ENCODE measurements around the gene ATAD1.

DNA sequence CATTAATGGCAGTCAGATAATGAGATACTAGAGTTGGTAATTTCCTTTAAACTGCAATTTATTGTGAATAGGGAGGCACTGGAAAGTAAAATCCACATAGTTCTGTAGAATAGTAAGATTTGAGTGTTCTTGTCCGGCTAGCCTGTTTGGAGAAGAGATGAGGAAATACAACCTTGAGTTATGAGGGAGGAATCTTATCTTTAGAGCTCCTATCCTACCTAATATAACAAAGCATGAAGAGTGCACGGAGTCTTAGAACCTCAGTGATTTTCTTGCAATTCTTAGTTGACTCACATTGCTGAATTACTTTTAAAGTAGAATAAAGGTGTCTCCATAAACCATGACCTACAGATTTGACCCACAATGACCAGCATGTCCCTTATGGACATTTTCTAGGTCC is 73.4 kb downstream of the ATAD1 start:
- TF ChIP-seq, protein P1, sequence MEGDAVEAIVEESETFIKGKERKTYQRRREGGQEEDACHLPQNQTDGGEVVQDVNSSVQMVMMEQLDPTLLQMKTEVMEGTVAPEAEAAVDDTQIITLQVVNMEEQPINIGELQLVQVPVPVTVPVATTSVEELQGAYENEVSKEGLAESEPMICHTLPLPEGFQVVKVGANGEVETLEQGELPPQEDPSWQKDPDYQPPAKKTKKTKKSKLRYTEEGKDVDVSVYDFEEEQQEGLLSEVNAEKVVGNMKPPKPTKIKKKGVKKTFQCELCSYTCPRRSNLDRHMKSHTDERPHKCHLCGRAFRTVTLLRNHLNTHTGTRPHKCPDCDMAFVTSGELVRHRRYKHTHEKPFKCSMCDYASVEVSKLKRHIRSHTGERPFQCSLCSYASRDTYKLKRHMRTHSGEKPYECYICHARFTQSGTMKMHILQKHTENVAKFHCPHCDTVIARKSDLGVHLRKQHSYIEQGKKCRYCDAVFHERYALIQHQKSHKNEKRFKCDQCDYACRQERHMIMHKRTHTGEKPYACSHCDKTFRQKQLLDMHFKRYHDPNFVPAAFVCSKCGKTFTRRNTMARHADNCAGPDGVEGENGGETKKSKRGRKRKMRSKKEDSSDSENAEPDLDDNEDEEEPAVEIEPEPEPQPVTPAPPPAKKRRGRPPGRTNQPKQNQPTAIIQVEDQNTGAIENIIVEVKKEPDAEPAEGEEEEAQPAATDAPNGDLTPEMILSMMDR (IDR thresholded peaks at IDR 0.05; ENCODE audit: insufficient read depth, low read depth, low read length): no peak
- no peak for TF ChIP-seq EZH2 (IDR thresholded peaks at IDR 0.05; ENCODE audit: insufficient read depth, low read length)

Measured in astrocyte (in vitro differentiated cells and primary cell).